CD4-positive, CD25-positive, alpha-beta regulatory T cell (primary cell): ENCODE measurements around the gene STARD10. TPM values are rescaled to one million over a fixed set of nuclear protein-coding genes. Genes with fewer than 3 reads are reported as not detected.

ENCODE experiments used
- ATAC-seq, 2 donors: fragments of 150-1000 bp; cut with Tn5 transposase; one replicate each; pipeline ENCODE4 v1.10.0; 2021; ENCODE audit warnings: low read depth in 2 of 2, moderate number of reproducible peaks in 2 of 2, moderate library complexity in 1 of 2
- DNase-seq, 3 donors: peaks; one replicate each; pipeline versions ENCODE4 v3.0.0 to v3.0.0-alpha.2; 2012 to 2022; ENCODE audit warnings: mixed read lengths in 1 of 3
- H3K27ac ChIP-seq: one replicate; pipeline ENCODE4 v1.7.0; 2013; ENCODE audit warnings: mild to moderate bottlenecking, low read length; ENCODE audit not compliant: insufficient read depth, poor library complexity, severe bottlenecking
- H3K27me3 ChIP-seq: one replicate; pipeline ENCODE4 v1.7.0; 2013; ENCODE audit warnings: low read length; ENCODE audit not compliant: control insufficient read depth, insufficient read depth
- H3K36me3 ChIP-seq: one replicate; pipeline ENCODE4 v1.7.0; 2013; ENCODE audit warnings: mild to moderate bottlenecking, low read length, moderate library complexity; ENCODE audit not compliant: control insufficient read depth, insufficient read depth
- H3K4me1 ChIP-seq: 2 replicates; pipeline ENCODE4 v1.7.0; 2013; ENCODE audit warnings: mild to moderate bottlenecking, low read length; ENCODE audit not compliant: insufficient read depth, control insufficient read depth, poor library complexity, severe bottlenecking
- H3K4me3 ChIP-seq: one replicate; pipeline ENCODE4 v1.7.0; 2013; ENCODE audit warnings: low read depth, mild to moderate bottlenecking, low read length, moderate library complexity
- H3K9me3 ChIP-seq, 2 experiments: 1 replicate in 1 of 2; 2 replicates in 1 of 2; pipeline ENCODE4 v1.7.0; 2013; ENCODE audit warnings: low read length in 2 of 2, mild to moderate bottlenecking in 1 of 2, moderate library complexity in 1 of 2; ENCODE audit not compliant: control insufficient read depth in 2 of 2
- H3K27ac Mint-ChIP-seq, 3 donors: one replicate each; pipeline ENCODE4 v1.8.0; 2020 to 2022; ENCODE audit warnings: mild to moderate bottlenecking in 3 of 3, mixed read lengths in 3 of 3, moderate library complexity in 2 of 3
- H3K27me3 Mint-ChIP-seq: one replicate; pipeline ENCODE4 v1.8.0; 2022; ENCODE audit warnings: mild to moderate bottlenecking, mixed read lengths
- H3K36me3 Mint-ChIP-seq: one replicate; pipeline ENCODE4 v1.8.0; 2020; ENCODE audit warnings: mixed read lengths
- H3K4me1 Mint-ChIP-seq, 4 donors: one replicate each; pipeline ENCODE4 v1.8.0; 2020 to 2022; ENCODE audit warnings: mixed read lengths in 4 of 4, mild to moderate bottlenecking in 1 of 4
- H3K4me3 Mint-ChIP-seq, 4 donors: one replicate each; pipeline ENCODE4 v1.8.0; 2020 to 2022; ENCODE audit warnings: mild to moderate bottlenecking in 4 of 4, mixed read lengths in 4 of 4, moderate library complexity in 3 of 4
- H3K9me3 Mint-ChIP-seq, 7 donors: one replicate each; pipeline ENCODE4 v1.8.0; 2020 to 2022; ENCODE audit warnings: mixed read lengths in 7 of 7, mild to moderate bottlenecking in 3 of 7, moderate library complexity in 2 of 7
- polyA plus RNA-seq, 4 donors: library from polyadenylated mRNA; unstranded; fragments of 300-500 nt; fragmentation: Illumina TruSeq; gene quantifications; one replicate each; pipeline ENCODE4 v1.2.3, GENCODE V29; 2021
- total RNA-seq: library from RNA; stranded (reverse); gene quantifications from one replicate; pipeline ENCODE4 v1.2.3, GENCODE V29; 2022

The STARD10 gene
- total and polyA plus RNA-seq, 5 donors from 2014 or later: 11.2 to 16.8 (median 13.9) TPM

GRCh38 chr11:72779495-72780128, 14.2 kb downstream of the STARD10 start:
- Histone ChIP-seq H3K4me3 (no peak overlapping the region), H3K4me1 (peaks cover 21% of the 10 kb centered on the region), H3K36me3 (no peaks in the 10 kb centered on the region), H3K9me3 (no peaks in the 10 kb centered on the region), H3K27ac (no peak overlapping the region), H3K27me3 (no peaks in the 10 kb centered on the region)
- no peaks in the 10 kb centered on the region for H3K9me3 Mint-ChIP-seq
- ATAC-seq (no peak), DNase-seq (no peak)
- H3K27me3 Mint-ChIP-seq: no peaks in the 10 kb centered on the region
- peak overlapping the region; percentile 65 to 88 (median 86) for H3K4me3 Mint-ChIP-seq
- no peaks in the 10 kb centered on the region for H3K36me3 Mint-ChIP-seq
- H3K27ac Mint-ChIP-seq: peak overlapping the region; percentile 8 to 90 (median 88)
- H3K4me1 Mint-ChIP-seq: peaks cover 0 to 54% (median 11%) of the 10 kb centered on the region in 4 donors

DNA sequence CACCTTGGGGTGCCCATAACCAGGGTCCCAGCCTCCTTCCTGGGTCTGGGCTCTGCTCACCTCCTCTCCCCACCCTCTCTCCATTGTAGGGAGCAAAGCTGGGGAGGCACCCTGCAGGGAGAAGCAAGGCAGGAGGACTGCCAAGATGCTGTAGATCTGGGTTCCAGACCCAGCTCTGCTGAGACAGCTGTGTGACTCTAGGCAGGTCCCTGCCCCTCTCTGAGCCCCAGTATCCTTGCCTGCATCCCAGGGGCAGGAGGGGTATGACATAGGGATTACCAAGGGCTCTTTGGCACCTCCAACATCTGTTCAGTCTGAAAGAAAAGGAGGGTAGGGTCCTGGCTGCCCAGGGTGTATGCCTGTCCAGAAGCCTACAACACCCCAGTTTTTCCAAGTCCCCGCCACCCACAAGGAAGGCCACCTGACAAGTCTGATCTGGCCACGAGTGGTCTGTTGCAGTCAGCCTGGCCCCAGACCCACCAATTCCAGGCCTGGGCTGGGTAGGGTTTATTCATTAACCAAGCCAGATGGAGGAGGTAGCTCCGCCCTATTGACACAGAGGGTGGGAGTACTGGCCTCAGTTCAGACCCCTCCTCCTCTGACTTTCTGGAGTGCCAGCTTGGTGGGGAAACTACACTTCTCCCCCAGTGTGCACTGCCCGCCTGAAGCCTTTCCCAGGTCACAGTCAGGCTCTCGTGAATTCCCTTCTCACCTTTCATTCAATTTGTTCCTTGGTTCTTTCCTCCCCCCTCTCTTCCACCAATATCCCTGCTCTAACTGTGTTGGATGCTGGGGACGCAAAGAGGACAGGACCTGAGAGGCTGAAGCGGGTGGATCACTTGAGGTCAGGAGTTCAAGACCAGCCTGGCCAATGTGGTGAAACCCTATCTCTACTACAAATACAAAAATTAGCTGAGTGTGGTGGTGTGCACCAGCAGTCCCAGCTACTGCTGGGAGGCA, 15.0 kb downstream of the STARD10 start:
- Histone ChIP-seq H3K9me3 (no peaks in the 10 kb centered on the region), H3K4me1 (peaks cover 21% of the 10 kb centered on the region), H3K27ac (no peak overlapping the region), H3K36me3 (no peaks in the 10 kb centered on the region), H3K27me3 (no peaks in the 10 kb centered on the region), H3K4me3 (no peak overlapping the region)
- Mint-ChIP-seq H3K9me3 (no peaks in the 10 kb centered on the region), H3K36me3 (no peaks in the 10 kb centered on the region), H3K27me3 (no peaks in the 10 kb centered on the region), H3K4me1 (peaks cover 0 to 54% (median 11%) of the 10 kb centered on the region in 4 donors), H3K27ac (peak overlapping the region in 2 of 3 donors; percentile 8 to 55), H3K4me3 (peak overlapping the region; percentile 10 to 88 (median 76))
- DNase-seq: no peak
- no peak for ATAC-seq

DNA sequence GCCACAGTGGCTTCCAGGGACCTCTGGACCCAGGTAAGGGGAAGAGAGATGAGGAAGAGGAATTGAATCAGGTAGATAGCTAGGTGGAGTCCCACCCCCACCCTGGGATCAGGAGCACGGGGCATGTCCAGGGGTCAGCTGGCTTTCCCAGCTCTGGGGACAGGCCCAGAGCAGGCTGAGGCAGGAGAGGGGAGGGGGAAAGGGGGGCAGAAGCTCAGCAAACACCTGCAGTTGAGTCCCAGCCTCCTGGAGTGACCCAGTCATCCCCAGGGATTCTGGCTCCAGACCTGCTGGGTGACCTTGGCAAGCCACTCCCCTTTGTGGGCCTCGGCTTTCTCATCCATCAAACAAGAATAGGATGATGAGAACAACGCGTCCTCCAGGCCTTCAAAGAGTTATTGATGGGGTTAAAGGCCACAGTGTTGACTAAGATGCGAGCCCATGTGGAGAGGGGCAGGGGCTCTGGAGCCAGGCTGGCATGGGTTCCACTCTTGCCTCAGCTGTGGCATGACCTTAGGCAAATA, 16.0 kb downstream of the STARD10 start:
- no peak for ATAC-seq
- no peaks in the 10 kb centered on the region for H3K9me3 Mint-ChIP-seq
- no peaks in the 10 kb centered on the region for H3K36me3 ChIP-seq
- peaks cover 2% of the 10 kb centered on the region for H3K36me3 Mint-ChIP-seq
- peak overlapping the region in 1 of 4 donors; percentile 35 for H3K4me3 Mint-ChIP-seq
- H3K4me3 ChIP-seq: no peak overlapping the region
- no peaks in the 10 kb centered on the region for H3K27me3 Mint-ChIP-seq
- H3K4me1 ChIP-seq: peaks cover 21% of the 10 kb centered on the region
- no peak for DNase-seq
- no peak overlapping the region for H3K27ac ChIP-seq
- peaks cover 0 to 53% (median 14%) of the 10 kb centered on the region in 4 donors for H3K4me1 Mint-ChIP-seq
- no peak overlapping the region for H3K27ac Mint-ChIP-seq
- H3K27me3 ChIP-seq: no peaks in the 10 kb centered on the region
- H3K9me3 ChIP-seq: no peaks in the 10 kb centered on the region

DNA sequence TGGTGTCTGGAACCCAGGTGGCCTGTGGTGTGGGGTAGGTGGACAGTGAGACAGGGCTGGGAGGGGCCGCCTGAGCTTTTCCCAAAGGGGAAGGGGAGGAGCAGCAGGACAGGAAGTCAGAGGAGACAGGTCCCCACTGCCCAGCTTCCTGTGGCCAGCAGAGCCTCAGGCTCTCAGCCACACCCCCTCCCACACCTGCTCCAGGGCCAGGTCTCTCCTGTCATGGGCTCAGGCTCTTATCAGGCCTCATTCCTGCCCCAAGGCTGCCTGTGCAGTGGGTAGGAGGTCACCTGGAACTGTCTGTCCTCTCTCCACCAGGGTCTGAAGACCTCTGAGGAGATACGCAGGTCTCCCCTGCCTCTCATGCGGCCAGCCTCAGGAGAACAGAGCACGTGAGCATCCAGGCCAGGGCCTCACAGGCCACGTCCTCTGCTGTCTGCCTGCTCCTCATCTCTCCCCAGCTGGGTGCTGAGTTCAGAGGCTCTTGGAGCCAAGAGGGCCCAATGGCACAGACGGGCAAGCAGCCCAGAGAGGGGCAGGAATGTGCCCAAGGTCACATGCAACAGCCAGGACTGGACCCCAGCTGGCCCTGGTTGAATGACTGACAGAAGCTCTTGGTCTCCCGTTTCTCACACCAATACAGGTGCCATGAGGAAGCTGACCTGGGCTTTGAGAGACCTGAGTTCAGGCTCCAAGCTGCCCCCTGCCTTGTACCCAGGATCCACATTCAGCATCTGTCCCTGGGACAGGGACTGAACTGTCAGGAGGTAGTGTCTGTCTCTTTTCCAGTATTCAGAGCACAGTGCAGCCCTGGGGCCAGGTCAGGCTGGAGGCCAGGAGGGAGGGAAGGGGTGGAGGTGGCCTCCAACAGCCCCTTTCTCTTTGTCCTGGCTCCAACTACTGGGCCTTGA, 16.7 kb downstream of the STARD10 start:
- ATAC-seq (no peak), DNase-seq (no peak)
- no peak overlapping the region for H3K4me3 ChIP-seq
- no peaks in the 10 kb centered on the region for H3K36me3 ChIP-seq
- Mint-ChIP-seq H3K9me3 (no peaks in the 10 kb centered on the region), H3K27me3 (no peaks in the 10 kb centered on the region), H3K4me3 (peak overlapping the region in 1 of 4 donors; percentile 52), H3K4me1 (peaks cover 0 to 49% (median 11%) of the 10 kb centered on the region in 4 donors), H3K36me3 (peaks cover 7% of the 10 kb centered on the region), H3K27ac (peak overlapping the region in 2 of 3 donors; percentile 35 to 46)
- no peak overlapping the region for H3K27ac ChIP-seq
- no peaks in the 10 kb centered on the region for H3K9me3 ChIP-seq
- H3K4me1 ChIP-seq: peaks cover 17% of the 10 kb centered on the region
- H3K27me3 ChIP-seq: no peaks in the 10 kb centered on the region

DNA sequence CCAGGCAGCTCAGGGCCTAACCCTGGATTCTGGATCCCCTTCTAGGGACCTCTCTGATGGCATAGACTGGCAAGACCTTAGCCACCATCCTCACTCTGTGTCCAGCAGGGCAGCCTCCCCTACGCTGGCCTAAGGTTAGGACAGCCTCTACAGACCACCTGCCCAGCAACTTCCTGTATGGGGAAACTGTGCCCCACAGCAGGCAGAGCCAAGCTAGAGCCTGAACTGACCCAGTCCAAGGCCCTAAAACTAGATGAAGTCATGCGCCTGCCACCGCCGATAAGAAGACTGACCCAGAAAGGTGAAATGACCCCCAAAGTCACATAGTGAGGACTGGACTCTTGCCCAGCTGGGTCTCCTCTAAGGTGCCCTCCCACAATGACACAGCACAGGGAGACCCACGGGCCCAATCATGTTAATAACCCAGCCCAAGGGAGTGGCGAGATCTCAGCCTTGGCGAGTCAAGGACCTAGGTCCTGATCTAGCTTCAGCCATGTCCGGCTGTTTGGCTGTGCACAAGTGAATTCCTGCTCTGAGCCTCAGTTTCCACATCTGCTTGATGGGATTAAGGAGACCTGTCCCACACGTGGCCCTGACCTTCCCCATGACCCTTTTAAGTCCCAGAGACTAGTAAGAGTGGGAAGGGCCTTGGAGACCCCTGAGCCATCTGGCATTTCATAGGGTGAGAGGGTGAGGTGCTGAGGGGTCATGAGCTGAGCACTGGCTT, 17.6 kb downstream of the STARD10 start:
- no peak for ATAC-seq
- Histone ChIP-seq H3K4me3 (no peak overlapping the region), H3K36me3 (no peaks in the 10 kb centered on the region), H3K27me3 (no peaks in the 10 kb centered on the region), H3K27ac (no peak overlapping the region), H3K9me3 (no peaks in the 10 kb centered on the region), H3K4me1 (peaks cover 13% of the 10 kb centered on the region)
- H3K9me3 Mint-ChIP-seq: no peaks in the 10 kb centered on the region
- peak overlapping the region; percentile 35 to 46 (median 38) for H3K27ac Mint-ChIP-seq
- peak overlapping the region in 1 of 4 donors; percentile 52 for H3K4me3 Mint-ChIP-seq
- H3K27me3 Mint-ChIP-seq: no peaks in the 10 kb centered on the region
- H3K36me3 Mint-ChIP-seq: peaks cover 7% of the 10 kb centered on the region
- DNase-seq: no peak
- H3K4me1 Mint-ChIP-seq: peaks cover 0 to 48% (median 9%) of the 10 kb centered on the region in 4 donors

DNA sequence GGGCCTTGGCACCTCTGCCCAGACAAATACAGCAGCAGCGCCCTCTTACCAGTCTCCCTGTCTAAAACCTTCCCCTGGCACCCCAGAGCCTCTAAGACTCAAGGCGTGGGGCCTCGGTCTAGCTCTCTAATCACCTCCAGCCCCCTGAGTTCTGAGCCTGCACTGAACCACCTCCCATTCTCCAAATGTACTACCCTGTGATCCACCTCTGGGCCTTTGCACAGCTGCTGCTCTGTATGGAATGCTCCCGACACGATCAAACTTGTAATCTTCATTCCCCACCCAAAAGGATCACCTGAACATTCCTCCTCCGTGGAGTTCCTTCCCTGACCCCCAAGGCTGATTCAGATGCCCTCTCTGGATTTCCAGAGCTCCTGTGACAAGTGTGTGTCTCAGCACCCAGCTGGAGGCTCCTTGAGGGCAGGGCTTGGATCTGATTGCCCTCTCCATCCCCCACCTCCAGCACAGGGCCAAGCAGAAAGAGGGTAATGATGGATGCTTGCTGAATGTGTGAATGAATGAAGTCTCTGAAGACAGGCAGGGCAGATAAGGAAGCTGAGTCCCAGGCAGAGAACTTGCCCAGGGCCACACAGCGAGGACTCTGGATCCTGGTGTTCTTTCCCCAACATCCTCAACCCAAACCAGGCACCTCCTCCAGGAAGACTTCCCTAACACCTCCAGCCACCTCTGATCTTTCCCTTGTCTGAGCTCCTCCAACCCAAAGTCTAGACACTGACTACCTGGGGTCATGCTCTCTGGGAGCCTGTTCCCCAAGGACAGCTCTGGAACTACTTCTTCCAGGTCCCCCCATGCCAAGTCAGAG, 18.3 kb downstream of the STARD10 start:
- H3K4me3 Mint-ChIP-seq: no peak overlapping the region
- H3K27me3 ChIP-seq: no peaks in the 10 kb centered on the region
- H3K36me3 Mint-ChIP-seq: peaks cover 7% of the 10 kb centered on the region
- peaks cover 5% of the 10 kb centered on the region for H3K4me1 ChIP-seq
- no peaks in the 10 kb centered on the region for H3K9me3 ChIP-seq
- no peak for DNase-seq
- ATAC-seq: no peak
- H3K4me1 Mint-ChIP-seq: peaks cover 0 to 44% (median 9%) of the 10 kb centered on the region in 4 donors
- H3K4me3 ChIP-seq: no peak overlapping the region
- no peaks in the 10 kb centered on the region for H3K27me3 Mint-ChIP-seq
- H3K9me3 Mint-ChIP-seq: no peaks in the 10 kb centered on the region
- H3K36me3 ChIP-seq: no peaks in the 10 kb centered on the region
- H3K27ac ChIP-seq: no peak overlapping the region
- peak overlapping the region in 2 of 3 donors; percentile 35 to 48 for H3K27ac Mint-ChIP-seq
